Activated gamma-delta T cell treated with Interleukin-2 at 50 U/mL for 16 hours (primary cell): ENCODE results near the gene TMIGD3.
"Not testable (repeated sequence)": the region's sequence is repeated elsewhere in the genome, so short reads cannot be mapped to it uniquely, and the experiment has no call there.

ENCODE experiments used
- DNase-seq: peaks from one replicate; pipeline ENCODE4 v3.0.0-alpha.2; 2020

Gene TMIGD3

DNA sequence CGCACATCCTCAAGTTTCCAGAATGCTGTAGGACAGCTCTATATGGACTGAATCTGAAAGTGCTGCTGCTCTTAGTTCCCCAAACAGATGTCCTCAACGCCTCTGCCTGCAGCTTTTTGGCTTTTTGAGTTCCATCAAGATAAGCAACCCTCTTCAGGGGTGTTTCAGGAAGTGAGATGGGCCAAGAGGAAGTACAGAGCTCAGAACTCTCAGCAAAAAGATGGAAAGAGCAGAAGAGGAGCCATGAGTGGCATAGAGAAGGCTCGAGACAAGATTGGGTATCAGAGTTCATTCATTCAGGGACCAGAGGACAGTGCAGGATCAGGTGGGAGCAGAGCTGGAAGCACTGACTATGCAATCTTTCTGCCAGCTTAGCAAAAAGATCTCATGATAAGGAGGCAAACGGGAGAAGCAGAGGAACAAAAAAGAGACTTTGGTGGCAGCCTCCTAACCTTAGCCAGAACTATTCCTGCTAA lies at the start of gene TMIGD3, which contains the start of gene ADORA3:
TSS of gene TMIGD3 (minus strand) at position 49 of the 476 bp plus-strand sequence. CDS start 279 bp downstream, outside the sequence.
TSS of gene ADORA3 (minus strand) at position 49 of the 476 bp plus-strand sequence. CDS start 279 bp downstream, outside the sequence.
- no peak for DNase-seq

GRCh38 chr1:111553196-111553595 lies 49.8 kb upstream of the TMIGD3 start:
- no peak for DNase-seq

DNA sequence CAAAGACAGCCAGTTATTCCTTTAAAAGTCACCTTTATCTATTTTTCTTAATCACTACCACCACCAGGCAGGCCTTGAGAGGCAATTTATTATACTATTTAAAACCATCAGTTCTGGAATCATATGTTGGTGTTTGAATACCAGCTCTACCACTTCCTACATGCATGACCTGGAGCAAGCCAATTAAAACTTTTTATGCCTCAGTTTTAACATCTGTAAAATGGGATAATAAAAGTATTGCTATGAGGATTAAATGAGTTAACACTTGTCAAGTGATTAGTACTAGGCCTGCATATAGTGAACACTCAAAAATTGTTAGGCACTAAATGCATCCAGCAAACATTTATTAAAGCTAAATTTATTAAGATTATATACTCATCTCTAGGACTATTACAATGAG lies 49.2 kb upstream of the TMIGD3 start:
- no peak for DNase-seq

GRCh38 chr1:111551623-111552411 lies 48.4 kb upstream of the TMIGD3 start:
- no peak for DNase-seq

DNA sequence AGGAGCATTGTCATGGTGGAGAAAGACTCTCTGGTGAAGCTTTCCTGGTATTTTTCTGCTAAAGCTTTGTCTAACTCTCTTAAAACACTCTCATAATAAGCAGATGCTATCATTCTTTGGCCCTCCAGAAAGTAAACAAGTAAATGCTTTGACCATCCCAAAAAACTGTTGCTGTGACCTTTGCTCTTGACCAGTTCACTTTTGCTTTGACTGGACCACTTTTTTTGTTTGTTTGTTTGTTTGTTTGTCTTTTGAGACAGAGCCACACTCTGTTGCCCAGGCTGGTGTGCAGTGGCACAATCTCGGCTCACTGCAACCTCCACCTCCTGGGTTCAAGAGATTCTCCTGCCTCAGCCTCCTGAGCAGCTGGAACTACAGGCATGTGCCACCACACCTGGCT lies 44.4 kb upstream of the TMIGD3 start:
- not testable (repeated sequence) for DNase-seq

DNA sequence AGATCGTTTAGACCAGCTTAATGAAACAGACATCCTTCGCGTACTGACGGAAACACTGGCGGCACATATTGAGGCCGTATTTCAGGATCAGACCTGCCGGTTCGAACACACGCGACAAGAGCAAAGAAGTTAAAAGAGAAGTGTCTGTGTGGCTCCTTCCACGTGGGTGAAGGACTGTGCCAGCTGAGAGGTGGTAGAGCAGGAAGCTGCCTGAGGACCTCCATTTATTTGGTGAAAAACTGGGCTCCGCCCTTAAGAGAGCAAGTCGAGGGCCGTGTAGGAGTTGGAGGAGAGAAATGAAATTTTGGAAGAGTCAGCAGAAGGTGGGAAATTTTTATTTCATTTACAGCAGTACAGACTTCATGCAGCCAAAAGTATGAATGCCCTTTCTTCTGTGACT lies 38.8 kb upstream of the TMIGD3 start:
- DNase-seq = no peak

- no peak for DNase-seq
Observed at GRCh38 chr1:111541721-111542120, 38.3 kb upstream of the TMIGD3 start.

DNA sequence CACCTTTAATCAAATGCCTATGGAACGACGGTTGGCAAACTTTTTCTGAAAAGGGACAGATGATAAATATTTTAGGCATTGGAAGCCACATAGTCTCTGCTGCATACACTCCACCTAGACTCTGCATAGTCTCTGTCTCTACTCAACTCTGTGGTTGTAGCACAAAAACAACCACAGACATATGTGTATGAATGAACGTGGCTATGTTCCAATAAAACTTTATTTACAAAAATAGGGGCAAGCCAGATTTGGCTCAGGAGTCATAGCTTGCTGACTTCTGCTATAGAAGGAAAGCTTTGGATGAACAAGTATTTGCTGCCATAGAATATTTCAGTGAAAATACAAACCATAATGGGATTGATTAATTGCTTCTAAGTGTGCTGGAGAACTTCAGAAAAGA lies 37.5 kb upstream of the TMIGD3 start:
- DNase-seq = no peak

DNA sequence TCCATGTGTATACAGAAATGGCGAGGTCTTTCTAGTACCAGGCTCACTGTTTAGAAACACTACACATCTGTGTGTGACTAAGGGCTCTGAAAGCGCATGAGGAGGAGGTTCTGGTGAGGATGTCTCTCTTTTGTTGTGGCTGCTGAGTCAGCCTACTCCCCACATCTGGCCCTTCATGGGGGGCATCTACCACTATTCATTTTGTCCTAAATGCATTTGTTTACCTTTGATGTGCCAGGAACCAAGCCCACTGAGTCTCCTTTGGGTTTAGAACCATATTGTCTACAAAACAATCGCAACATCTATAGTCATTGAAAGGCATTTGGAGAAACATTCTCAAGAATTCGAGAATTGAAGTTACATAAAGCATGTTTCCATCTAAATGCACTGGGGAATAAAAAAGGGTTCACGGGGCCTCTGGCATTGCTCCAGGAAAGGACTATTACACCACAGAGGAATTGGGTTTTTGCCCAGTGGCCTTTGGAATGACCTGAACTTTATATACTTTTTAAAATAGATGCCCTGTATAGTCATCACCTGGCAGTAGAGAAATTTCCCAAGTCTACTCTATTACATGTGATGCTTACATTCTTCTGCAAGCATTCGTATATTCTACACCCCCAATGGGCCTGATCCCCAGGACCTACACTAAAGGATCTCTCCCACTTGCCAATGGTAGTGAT lies 35.1 kb upstream of the TMIGD3 start:
- DNase-seq = no peak

- no peak for DNase-seq
Observed at GRCh38 chr1:111535256-111536191, 32.1 kb upstream of the TMIGD3 start.

GRCh38 chr1:111520053-111520452 lies 16.6 kb upstream of the TMIGD3 start:
- no peak for DNase-seq

DNA sequence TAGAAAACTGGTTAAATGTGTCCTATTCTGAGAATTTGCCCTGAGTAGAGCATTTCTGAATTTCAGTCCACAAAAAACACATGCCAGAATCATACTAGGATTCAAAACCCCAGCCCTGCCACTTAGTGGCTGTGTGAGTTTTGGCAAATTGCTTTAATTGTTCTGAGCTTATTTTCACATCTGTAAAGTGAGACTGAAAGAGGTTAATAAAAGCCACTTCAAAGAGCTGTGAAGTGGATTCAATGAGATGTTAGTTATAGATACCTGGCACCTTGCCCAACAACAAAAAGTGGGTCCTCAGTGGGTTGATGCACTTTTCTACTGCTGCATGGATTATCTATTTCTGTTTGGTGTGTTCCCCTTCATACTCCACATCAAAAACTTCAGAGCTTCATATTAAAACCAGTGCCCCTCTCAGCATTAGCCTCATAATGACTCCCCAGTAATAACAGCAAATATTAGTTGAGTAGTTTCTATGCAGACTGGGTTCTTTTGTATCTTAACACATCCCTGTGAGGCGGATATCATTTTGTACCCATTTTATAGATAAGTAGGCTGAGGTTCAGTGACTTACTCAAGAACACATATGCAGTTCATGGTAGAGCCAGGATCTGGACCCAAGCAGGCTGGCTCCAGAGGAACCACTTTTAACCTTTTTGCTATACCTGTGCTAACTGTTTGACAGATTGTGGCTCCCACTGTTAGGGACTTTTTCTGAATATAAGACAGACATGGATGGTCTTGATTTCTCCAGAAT lies 14.2 kb upstream of the TMIGD3 start:
- DNase-seq = no peak

DNA sequence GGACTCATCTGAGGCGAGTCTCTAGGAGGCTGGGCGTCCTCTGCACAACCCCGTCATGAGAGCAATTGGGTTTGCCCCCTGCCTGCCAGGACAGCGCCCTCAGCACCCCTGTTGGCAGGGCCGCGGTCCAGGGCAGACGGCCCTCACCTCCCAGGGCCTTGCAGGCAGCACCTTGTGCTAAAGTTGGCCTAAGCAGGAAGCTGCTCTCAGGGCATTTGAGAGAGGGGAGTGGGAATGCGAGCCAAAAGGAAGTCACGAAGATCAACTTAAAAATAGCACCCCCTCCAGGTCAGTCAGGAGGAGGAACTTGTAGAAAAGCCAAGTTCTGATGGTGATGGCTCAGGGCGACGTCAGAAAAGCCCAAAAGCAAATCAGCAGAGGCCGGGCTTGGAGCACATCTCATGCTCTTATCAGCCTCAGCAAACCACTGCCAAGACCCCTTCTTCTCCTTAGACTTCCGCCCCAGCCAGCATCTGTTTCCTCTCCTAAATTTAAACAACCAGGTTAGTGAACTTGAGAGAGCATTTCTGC lies 12.6 kb upstream of the TMIGD3 start:
- peak; percentile 27 for DNase-seq

DNA sequence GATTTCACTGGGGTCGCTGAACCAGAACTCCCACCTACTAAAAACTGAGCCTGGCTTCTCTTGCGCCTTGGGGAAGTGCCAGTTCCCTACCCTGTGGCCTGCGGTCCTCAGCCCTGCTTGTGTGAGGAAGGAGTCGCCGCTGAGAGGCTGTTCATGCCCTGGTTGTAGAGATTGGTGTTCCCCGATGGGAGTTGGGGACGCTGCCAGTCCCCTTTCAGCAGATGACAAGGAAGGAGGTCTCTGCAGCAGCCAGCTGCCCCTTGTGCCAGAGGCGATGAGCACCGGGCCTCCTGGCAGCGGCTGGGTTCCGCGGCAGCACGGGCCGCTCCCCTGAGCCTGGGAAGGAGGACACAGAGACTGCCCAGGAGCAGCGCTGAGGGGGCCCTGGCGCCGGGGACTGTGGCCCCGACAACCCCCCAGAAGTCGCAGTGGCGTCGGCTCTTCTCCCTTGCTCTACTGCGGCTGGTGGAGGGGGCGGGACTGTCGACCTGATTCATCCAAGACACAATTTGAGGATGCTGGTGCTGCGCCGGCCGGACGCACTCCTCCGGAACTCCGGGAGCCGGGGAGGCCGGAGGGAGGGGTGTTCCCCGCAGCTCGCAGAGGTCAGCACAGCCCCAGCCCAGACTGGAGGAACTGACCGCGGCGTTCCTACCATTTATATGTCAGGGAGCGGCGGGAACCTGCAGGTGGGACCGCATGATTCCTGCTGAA lies 12.0 kb upstream of the TMIGD3 start:
- DNase-seq = no peak

DNA sequence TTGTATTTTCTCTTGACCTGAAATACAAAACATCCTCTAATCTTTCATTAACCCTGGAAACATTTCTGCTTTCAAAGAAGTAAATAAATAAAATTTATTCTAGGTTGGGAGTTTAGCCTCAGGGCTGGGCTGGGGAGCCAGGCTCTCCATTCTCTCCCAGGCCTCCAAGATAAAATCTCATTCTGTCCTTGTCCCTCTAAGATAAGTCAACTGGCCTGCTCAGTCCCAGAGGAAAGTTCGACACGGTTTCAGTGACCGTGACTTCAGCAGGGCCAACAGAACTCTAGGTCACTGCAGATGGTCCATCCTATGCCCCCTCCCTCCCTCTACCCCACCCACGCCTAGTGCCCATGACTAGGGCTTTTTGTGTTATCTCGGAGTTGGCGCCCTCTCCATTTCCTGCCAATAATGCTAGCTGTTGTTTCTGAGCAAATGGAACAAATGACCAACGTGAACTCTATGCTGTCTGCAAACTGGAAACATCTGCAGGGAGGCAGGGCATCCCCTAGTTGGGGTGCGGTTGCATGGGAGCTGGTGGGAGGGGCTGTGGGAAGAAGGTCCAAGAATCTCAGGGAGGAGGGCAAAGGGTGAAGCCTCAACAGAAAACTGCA lies 10.1 kb upstream of the TMIGD3 start:
- DNase-seq = no peak

DNA sequence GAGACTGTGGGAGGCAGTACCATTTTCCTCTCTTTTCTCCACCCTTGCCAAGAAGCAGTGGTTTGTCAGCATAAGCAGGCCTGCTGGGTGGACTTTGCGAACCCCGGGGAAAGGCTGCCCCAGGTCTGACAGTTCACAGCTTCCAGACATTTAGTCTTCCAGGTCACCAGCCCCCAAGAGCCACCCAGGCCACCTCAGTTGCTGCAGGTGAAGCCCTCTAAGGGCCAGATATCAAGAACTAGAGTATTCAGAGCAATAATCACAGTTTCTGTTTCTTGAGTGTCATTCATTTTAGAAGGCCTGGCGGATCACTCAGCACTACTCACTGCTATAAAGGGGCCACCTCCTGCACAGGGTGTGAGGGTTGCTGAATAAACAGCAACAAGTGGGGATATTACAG lies 9.5 kb upstream of the TMIGD3 start:
- no peak for DNase-seq

- no peak for DNase-seq
Observed at GRCh38 chr1:111512132-111512889, 8.9 kb upstream of the TMIGD3 start.

DNA sequence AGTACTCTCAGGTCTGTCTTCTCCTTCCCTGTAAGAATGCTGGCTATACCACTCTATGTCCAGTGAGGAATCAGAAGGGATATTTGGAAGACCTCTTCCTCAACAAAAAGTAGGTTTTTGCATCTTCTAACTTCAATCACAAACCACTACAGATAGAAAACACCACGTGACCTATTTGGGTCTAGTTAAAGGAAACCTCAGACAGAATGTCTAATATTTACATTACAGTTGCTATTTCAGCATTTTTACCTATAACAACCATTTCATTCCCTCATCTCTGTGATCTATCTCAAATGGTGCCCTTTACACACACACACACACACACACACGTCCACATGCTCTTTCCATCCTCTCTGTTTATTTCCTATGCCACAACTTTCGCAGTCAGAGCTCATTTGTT lies 7.9 kb upstream of the TMIGD3 start:
- DNase-seq = no peak

- DNase-seq = no peak
Observed at GRCh38 chr1:111509997-111510375, 6.6 kb upstream of the TMIGD3 start.
